Hair follicular keratinocyte (primary cell): ENCODE data around the gene ORAI2. TPM values are rescaled to one million over a fixed set of nuclear protein-coding genes. Genes with fewer than 3 reads are reported as not detected.

Source experiments
- total RNA-seq: library from RNA; depleted of rRNA; stranded (reverse); fragments of >200 nt; gene quantifications from 2 replicates; pipeline ENCODE4 v1.2.3, GENCODE V29; 2015

Gene ORAI2
- 2.7 and 10.8 TPM in 2 replicates for total RNA-seq

DNA sequence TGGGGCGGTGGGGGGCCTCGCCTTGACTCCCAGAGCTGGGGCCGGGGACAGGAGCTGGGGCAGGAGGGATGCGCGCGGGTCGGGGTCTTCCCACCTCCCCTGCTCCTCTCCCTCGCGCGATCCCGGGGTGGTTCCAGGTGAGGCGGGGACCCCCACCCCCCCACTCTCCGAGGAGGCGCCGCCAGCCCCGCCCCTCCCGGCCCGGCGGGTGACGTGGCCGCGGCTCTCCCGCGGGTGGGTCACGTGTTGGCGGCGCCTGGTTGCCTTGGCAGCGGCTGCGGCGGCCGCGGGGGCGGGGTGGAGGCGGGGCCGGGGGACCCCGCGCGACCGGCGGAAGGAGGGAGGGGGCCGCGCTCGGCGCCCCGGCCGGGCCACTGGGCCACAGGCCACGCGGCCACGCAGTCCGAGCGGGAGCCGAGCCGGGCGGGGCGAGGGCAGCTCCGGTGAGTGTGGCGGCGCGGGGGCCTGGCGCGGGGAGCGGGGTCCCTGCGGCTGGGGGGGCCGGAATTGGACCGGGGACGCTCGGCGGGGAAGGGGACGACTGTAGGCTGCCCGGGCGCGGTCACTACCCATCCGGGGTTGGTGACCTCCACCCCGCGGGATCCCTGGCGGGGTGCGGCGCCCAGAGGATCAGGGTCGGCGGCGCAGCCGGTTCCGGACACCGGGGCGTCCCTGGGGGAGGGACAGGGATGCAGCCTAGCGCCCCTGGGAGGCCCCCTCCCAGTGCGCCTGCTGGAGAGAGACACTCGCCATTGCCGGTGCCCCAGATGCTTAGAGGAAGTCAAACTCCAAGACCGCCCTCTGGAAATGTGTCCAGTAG lies at the start of gene ORAI2:
Gene ORAI2, plus strand, starts transcription at position 357 of the 820 bp plus-strand sequence. CDS start 5,382 bp downstream, outside the sequence.

DNA sequence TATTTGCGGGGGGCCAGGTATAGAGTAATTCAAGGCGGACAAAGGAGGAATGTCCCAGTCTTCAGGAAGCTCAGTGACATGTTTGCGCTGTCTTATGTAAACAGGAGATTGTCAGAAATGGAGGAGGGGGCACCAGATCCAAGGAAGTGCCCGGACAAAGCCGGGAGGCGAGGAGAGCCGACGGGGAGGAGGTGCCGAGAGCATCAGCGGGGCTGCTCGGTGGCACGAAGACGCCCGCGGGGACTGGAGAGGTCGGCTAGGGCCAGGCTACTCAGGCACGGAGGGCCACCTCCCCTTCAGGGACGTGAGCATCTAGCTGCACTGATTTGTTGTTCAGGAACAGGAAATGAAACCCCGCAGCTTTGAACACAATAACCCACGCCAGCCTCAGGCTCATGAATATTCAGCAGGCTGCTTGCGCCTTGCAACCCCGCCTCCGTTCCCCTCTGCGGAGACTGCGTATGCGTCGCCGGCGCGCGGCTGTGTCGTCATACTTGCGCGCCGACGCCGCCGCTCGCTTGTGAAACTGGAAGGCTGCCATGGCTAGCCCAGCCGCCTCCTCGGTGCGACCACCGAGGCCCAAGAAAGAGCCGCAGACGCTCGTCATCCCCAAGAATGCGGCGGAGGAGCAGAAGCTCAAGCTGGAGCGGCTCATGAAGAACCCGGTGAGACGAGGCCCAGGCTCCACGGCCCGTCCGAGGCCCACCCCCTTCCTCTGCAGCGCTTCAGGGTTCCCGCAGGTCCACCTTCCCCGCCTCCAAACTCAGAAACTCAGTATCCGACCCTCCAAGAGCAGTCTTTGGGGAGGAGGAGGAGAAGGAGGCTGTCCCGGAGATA lies 37.3 kb upstream of the ORAI2 start, which contains the start of gene PRKRIP1:
Gene PRKRIP1, plus strand, starts transcription at position 491 of the 837 bp plus-strand sequence. Its CDS starts 49 bp downstream, at position 540.

DNA sequence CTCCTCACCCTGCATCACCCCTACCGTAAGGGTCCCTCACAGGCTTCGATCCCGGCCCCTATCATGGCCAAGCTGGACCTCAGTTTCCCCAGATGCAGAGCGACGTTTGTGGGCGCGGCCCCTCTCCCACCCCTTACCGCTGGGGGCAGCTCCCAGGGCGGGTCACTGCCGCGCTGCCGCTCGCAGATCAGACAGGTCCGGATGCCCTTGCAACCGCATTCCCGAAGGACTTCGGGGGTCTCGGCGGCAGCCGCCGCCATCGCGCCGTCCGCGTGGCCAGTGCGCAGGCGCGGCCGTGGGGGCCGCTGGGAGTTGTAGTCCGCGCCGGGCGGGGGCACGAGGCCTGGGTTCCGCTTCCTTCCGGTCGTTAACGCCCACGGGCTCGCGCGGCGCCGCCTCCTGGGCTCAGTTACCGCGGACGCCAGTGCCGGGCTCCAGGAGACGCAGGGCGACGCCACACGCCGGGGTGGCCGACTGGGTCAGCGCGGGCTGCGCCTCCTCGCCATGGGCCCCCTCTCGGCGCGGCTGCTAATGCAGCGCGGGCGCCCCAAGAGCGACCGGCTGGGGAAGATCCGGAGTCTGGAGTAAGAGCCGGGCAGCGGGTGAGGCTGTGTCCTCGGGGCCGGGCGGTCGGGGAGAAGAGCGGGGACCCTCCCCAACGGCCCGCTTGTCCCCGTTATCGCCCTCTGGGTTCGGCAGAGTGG lies 31.4 kb downstream of the ORAI2 start, which contains the start of the genes ALKBH4 and LRWD1:
Gene ALKBH4, minus strand, starts transcription at position 287 of the 704 bp plus-strand sequence. Its CDS starts 27 bp downstream, at position 260.
Gene LRWD1, plus strand, starts transcription at position 408 of the 704 bp plus-strand sequence. Its CDS starts 97 bp downstream, at position 505.

DNA sequence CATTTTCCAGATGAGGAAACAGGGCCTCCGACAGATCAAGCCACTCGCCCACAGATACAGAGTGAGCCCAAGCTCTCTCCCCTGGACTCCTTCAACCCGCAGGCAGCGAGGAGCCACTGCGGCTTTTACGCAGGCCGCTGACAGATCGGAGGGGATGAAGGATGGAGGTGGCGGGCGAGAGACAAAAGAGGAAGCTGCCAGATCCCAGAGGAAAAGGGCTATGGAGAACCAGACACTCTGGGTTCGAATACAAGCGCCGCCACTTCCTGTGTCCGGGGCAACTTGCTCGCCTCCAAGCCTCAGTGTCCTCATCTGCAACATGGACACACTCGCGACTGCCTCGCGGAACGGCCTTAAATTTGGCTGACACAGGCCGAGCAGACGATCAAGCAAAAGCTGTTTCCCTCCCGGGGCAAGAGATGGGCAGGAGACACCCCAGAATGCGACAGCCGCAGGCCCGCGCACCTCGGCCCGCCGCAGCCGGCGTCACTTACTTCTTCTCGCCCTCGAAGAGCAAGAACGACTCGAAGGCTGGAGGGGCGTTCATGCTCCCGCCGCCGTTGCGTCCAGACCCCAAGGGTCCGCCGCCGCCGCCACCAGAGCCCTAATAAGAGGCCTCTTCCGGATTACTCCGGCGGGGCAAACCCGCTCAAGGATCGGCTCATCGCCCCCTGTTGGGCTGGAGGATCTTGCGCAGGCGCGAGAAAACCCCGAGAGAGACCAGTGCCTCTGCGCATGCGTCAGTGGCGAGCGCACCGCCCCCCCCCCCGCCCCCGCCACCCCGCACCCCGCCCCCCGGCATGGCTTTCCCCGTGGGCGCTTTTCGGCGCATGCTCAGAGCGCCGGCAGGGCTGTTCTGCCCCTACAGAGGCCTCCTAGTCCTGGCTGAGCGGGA lies 45.2 kb downstream of the ORAI2 start, which contains the start of gene POLR2J:
Gene POLR2J, minus strand, starts transcription at position 609 of the 895 bp plus-strand sequence. Its CDS starts 62 bp downstream, at position 547.

Other genes starting within 250 kb of the ORAI2 start
- 5.5 and 6.4 TPM in 2 replicates for gene SH2B2, start 146.7 kb upstream of the ORAI2 start, total RNA-seq
- gene SPDYE6, start 77.1 kb upstream of the ORAI2 start, total RNA-seq = not detected in 2 replicates
- 11.6 and 12.1 TPM in 2 replicates for gene PRKRIP1, start 37.2 kb upstream of the ORAI2 start, total RNA-seq
- gene ALKBH4, start 31.3 kb downstream of the ORAI2 start, total RNA-seq = 11.8 and 23.9 TPM in 2 replicates
- gene LRWD1, start 31.4 kb downstream of the ORAI2 start, total RNA-seq = 12.5 and 17.1 TPM in 2 replicates
- 30.1 and 44.4 TPM in 2 replicates for gene POLR2J, start 45.3 kb downstream of the ORAI2 start, total RNA-seq
- 0.27 and 0.62 TPM in 2 replicates for gene RASA4B, start 84.2 kb downstream of the ORAI2 start, total RNA-seq
- gene UPK3BL2, start 110.1 kb downstream of the ORAI2 start, total RNA-seq = 2.3 and 2.7 TPM in 2 replicates
- not detected in 2 replicates for gene SPDYE2, start 117.7 kb downstream of the ORAI2 start, total RNA-seq
- gene POLR2J3, start 139.0 kb downstream of the ORAI2 start, total RNA-seq = 7.2 and 25.5 TPM in 2 replicates
- gene RASA4, start 183.2 kb downstream of the ORAI2 start, total RNA-seq = 1.4 and 3.4 TPM in 2 replicates
- 6.0 and 7.7 TPM in 2 replicates for gene UPK3BL1, start 209.2 kb downstream of the ORAI2 start, total RNA-seq
- gene SPDYE2B, start 216.7 kb downstream of the ORAI2 start, total RNA-seq = not detected in 2 replicates
- 1.2 and 2.3 TPM in 2 replicates for gene POLR2J2, start 238.1 kb downstream of the ORAI2 start, total RNA-seq